Common myeloid progenitor, CD34-positive (primary cell): ENCODE data around the gene JMJD1C.
"Not testable (repeated sequence)": the region's sequence is repeated elsewhere in the genome, so short reads cannot be mapped to it uniquely, and the experiment has no call there.

Experiments
- CTCF ChIA-PET: fragments of 350-600 bp; sonication (Branson Sonifier 250); formaldehyde crosslinking; loops from one replicate; lab custom pipeline; 2021; ENCODE audit warnings: antibody characterized with exemption; lab: Charles Lee
- POLR2A ChIA-PET: fragments of 350-600 bp; sonication (Branson Sonifier 250); formaldehyde crosslinking; loops from one replicate; lab custom pipeline; 2021; ENCODE audit warnings: antibody characterized with exemption; lab: Charles Lee
- DNase-seq, 3 donors: peaks; one replicate each; pipeline versions ENCODE4 v3.0.0 to v3.0.0-alpha.2; 2013
- H3K27ac ChIP-seq, 2 experiments: 1 replicate in 1 of 2; 2 replicates in 1 of 2; pipeline ENCODE4 v1.7.0; 2013; ENCODE audit warnings: inconsistent platforms in 2 of 2, low read length in 2 of 2, mild to moderate bottlenecking in 2 of 2, low read depth in 1 of 2, moderate library complexity in 1 of 2; ENCODE audit not compliant: severe bottlenecking in 2 of 2, insufficient read depth in 1 of 2, poor library complexity in 1 of 2
- H3K27me3 ChIP-seq, 5 experiments: replicated peaks in 2 of 5; 1 replicate in 3 of 5; 2 replicates in 2 of 5; pipeline versions ENCODE4 v1.6.1 to v1.7.0; 2013; ENCODE audit warnings: low read length in 4 of 5, mild to moderate bottlenecking in 2 of 5, moderate library complexity in 2 of 5, inconsistent platforms in 1 of 5; ENCODE audit not compliant: insufficient read depth in 5 of 5, control insufficient read depth in 4 of 5
- H3K36me3 ChIP-seq, 4 experiments: 1 replicate in 2 of 4; 2 replicates in 2 of 4; pipeline versions ENCODE4 v1.6.1 to v1.7.0; 2013; ENCODE audit warnings: low read length in 3 of 4, control low read depth in 1 of 4, mild to moderate bottlenecking in 1 of 4; ENCODE audit not compliant: control insufficient read depth in 4 of 4, insufficient read depth in 4 of 4
- H3K4me1 ChIP-seq, 4 experiments: 1 replicate in 3 of 4; 2 replicates in 1 of 4; pipeline versions ENCODE4 v1.6.1 to v1.7.1; 2013; ENCODE audit warnings: low read length in 3 of 4, mild to moderate bottlenecking in 3 of 4, control low read depth in 1 of 4, inconsistent platforms in 1 of 4, moderate library complexity in 1 of 4; ENCODE audit not compliant: control insufficient read depth in 4 of 4, insufficient read depth in 4 of 4; ENCODE audit errors: control extremely low read depth in 1 of 4
- H3K4me3 ChIP-seq, 7 experiments: 1 replicate in 4 of 7; 2 replicates in 3 of 7; pipeline versions ENCODE4 v1.5.1 to v1.7.0; 2013; ENCODE audit warnings: mild to moderate bottlenecking in 7 of 7, low read length in 6 of 7, moderate library complexity in 6 of 7, inconsistent platforms in 2 of 7, low read depth in 2 of 7, control low read depth in 1 of 7; ENCODE audit not compliant: insufficient read depth in 4 of 7, control insufficient read depth in 1 of 7; ENCODE audit errors: extremely low read depth in 1 of 7
- H3K9me3 ChIP-seq, 5 experiments: 1 replicate in 4 of 5; 2 replicates in 1 of 5; pipeline versions ENCODE4 v1.6.1 to v1.7.1; 2013; ENCODE audit warnings: low read length in 4 of 5, mild to moderate bottlenecking in 2 of 5, inconsistent platforms in 1 of 5, low read depth in 1 of 5, moderate library complexity in 1 of 5; ENCODE audit not compliant: control insufficient read depth in 4 of 5, insufficient read depth in 2 of 5; ENCODE audit errors: control extremely low read depth in 1 of 5
- WGBS: methylation state at CpG from one replicate; pipeline ENCODE4 v1.1.5; 2013; ENCODE audit not compliant: insufficient coverage; 5-methylcytosine and 5-hydroxymethylcytosine counted together

Gene JMJD1C

DNA sequence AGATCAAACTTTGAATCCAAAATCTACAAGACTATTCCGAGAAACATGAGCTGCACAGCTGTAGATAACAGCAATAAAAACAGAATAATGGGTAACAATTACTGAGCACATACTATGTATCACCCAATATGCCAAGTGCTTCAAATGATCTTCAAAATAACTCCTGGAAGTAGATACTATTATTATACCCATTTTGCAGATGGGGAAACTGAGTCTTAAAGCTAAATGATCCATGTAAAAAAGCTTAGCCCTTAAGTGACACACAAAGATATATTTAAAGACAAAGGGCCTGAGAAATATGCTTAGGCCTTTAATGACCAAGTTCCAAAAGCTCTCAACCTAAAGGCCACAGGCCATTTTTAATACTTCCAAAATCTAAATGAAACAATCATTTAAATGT lies 37.1 kb upstream of the JMJD1C start:
- H3K4me1 ChIP-seq: peaks cover 0 to 8% (median 2%) of the 10 kb centered on the region in 4 experiments
- no peak for DNase-seq
- no CpG with 5 or more reads among the region's 1 CpG for WGBS
- ChIA-PET POLR2A (no interaction called here), CTCF (interaction anchor here (1.1 to 3.7 kb wide), 3 partner anchors 28 to 248 kb away, joined by 3 to 12 read pairs (median 3); no protein-coding TSS in a partner anchor)
- no peak overlapping the region for H3K4me3 ChIP-seq
- no peaks in the 10 kb centered on the region for H3K9me3 ChIP-seq
- no peaks in the 10 kb centered on the region for H3K27me3 ChIP-seq
- H3K27ac ChIP-seq: no peak overlapping the region
- peaks cover 0 to 3% (median 0%) of the 10 kb centered on the region in 4 experiments for H3K36me3 ChIP-seq

DNA sequence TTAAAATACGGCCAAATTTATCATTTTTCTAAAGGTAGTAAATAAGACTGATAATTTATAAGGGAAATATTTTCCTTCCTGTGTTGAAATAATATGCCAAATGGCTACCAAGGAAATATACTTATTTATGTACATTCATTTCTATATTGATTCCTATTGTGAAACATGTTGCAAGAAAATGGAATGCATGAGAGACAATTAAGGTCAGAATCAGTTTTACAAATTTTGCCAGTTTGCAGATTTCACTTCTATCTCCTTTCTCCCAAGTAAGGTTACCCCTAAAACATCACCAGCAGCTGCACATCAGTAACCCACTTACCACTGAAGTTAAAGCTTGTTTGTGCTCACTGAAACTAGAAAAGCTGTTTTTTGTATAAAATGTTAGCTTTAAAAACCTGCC lies 36.2 kb upstream of the JMJD1C start:
- CTCF ChIA-PET: interaction anchor here (1.1 to 1.7 kb wide), 2 partner anchors 13 to 247 kb away, joined by 3 to 4 read pairs; no protein-coding TSS in a partner anchor
- peaks cover 0 to 3% (median 0%) of the 10 kb centered on the region in 4 experiments for H3K36me3 ChIP-seq
- no peak overlapping the region for H3K4me3 ChIP-seq
- WGBS: no CpG with 5 or more reads among the region's 1 CpG
- no peak overlapping the region for H3K27ac ChIP-seq
- H3K9me3 ChIP-seq: no peaks in the 10 kb centered on the region
- no peaks in the 10 kb centered on the region for H3K27me3 ChIP-seq
- POLR2A ChIA-PET: no interaction called here
- DNase-seq: no peak
- H3K4me1 ChIP-seq: peaks cover 0 to 15% (median 3%) of the 10 kb centered on the region in 4 experiments

DNA sequence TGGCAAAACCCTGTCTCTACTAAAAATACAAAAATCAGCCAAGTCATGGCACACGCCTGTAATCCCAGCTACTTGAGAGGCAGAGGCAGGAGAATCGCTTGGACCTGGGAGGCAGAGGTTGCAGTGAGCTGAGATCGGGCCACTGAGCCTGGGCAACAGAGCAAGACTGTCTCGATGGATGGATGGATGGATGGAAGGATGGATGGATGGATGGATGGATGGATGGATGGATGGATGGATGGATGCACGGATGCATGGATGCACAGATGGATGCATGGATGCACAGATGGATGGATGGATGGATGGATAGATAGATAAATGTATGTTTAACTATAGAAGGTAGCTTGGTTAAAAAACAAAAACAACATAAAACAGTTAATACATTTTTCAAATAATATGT lies 34.8 kb upstream of the JMJD1C start:
- H3K4me1 ChIP-seq, H3K36me3 ChIP-seq, POLR2A ChIA-PET, H3K9me3 ChIP-seq, H3K4me3 ChIP-seq, DNase-seq, H3K27ac ChIP-seq, H3K27me3 ChIP-seq: not testable (repeated sequence)
- CTCF ChIA-PET: interaction anchor here (1.1 kb wide), 1 partner anchor 10 kb away, joined by 4 read pairs; no protein-coding TSS in a partner anchor
- 98% methylated on average over 5 of the region's 5 CpGs for WGBS

DNA sequence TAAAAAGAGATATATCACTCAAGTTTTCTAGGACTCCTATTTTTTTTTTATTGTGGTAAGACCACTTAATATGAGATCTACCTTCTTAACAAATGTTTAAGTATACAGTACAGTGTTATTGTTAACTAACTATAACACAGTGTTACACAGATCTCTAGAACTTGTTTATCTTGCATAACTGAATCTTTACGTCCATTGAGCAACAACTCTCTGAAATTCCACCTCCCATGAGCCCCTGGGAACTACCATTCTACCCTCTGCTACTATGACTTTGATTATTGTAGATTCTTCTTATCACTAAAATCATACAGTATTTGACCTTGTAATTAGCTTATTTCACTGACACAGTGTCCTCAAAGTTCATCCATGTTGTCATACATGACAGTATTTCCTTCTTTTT lies 32.9 kb upstream of the JMJD1C start:
- CTCF ChIA-PET: interaction anchor here (1.2 to 1.3 kb wide), 2 partner anchors 9 to 132 kb away, joined by 4 to 5 read pairs; no protein-coding TSS in a partner anchor
- Histone ChIP-seq H3K27ac (no peak overlapping the region), H3K36me3 (peaks cover 0 to 9% (median 0%) of the 10 kb centered on the region in 4 experiments), H3K9me3 (no peaks in the 10 kb centered on the region), H3K4me3 (no peak overlapping the region), H3K27me3 (no peaks in the 10 kb centered on the region), H3K4me1 (peaks cover 0 to 9% (median 1%) of the 10 kb centered on the region in 4 experiments)
- whole genome bisulfite sequencing: 100% methylated on average over 1 of the region's 1 CpG
- POLR2A ChIA-PET: no interaction called here
- DNase-seq: no peak

DNA sequence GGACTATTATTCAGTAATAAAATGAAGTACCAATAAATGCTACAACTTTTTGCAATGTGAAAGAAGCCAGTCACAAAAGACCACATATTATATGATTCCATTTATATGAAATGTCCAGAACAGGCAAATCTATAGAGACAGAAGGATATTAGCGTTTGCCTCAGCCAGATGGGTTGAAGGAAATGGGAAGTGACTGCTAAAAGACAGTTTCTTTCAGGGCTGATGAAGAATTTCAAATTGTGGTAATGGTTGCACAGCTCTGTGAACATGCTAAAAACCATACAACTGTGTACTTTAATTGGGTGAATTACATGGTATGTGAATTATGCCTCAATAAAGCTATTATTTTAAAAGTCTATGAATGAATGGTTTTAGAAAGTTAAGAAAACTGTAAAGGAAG lies 31.5 kb upstream of the JMJD1C start:
- WGBS: 60% methylated on average over 1 of the region's 1 CpG
- Histone ChIP-seq H3K27ac (no peak overlapping the region), H3K27me3 (no peaks in the 10 kb centered on the region), H3K4me3 (no peak overlapping the region), H3K36me3 (peaks cover 0 to 9% (median 0%) of the 10 kb centered on the region in 4 experiments), H3K9me3 (no peaks in the 10 kb centered on the region), H3K4me1 (peaks cover 0 to 9% (median 1%) of the 10 kb centered on the region in 4 experiments)
- CTCF ChIA-PET: no interaction called here
- POLR2A ChIA-PET: interaction anchor here (0.6 kb wide), 1 partner anchor 31 kb away, joined by 3 read pairs; no protein-coding TSS in a partner anchor
- DNase-seq: peak in 2 of 3 donors; percentile 39 to 48

DNA sequence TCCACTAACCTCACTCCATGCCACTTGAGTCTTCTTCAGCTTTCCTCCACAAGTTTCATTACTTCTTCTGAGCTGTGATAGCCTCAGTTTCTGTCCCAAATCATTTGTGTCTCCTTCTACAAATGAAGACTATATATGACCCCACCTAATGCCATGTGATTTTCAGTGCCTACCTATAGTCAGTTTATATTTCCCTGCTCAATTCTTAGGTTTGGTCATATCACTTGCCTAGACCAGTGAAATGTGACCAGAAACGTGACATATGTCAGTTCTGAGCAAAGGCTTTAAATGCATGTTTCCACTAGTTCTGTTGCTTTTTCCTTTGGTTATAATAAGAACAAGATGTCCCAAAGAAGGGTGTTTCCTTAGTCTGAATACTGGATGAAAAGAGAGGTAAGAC lies 30.8 kb upstream of the JMJD1C start:
- Histone ChIP-seq H3K27ac (no peak overlapping the region), H3K9me3 (no peaks in the 10 kb centered on the region), H3K4me3 (no peak overlapping the region), H3K36me3 (peaks cover 0 to 9% (median 0%) of the 10 kb centered on the region in 4 experiments), H3K4me1 (peaks cover 0 to 12% (median 1%) of the 10 kb centered on the region in 4 experiments), H3K27me3 (no peaks in the 10 kb centered on the region)
- ChIA-PET CTCF (interaction anchor here (1.0 kb wide), 1 partner anchor 20 kb away, joined by 3 read pairs; no protein-coding TSS in a partner anchor), POLR2A (no interaction called here)
- WGBS: 100% methylated on average over 1 of the region's 1 CpG
- no peak for DNase-seq

DNA sequence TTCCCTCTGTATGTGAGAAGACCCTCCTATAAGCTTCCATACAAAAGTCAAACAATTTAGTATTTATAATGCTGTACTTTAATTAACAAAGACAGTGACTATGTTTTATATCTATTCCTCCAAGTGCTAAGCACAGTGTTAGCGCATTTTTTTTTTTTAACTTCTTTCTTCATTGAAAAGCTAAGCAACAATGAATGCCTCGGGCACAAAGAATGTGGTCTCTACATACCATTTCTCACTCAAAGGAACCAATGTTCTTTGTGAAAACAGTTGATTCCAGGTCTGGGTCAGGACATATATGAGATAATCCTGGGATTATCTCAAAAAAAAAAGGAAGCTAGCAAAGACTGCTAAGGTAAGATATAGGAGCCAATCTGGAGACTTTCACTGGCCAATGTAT lies 29.2 kb upstream of the JMJD1C start:
- Histone ChIP-seq H3K4me3 (no peak overlapping the region), H3K36me3 (peaks cover 0 to 11% (median under 1%) of the 10 kb centered on the region in 4 experiments), H3K27me3 (no peaks in the 10 kb centered on the region), H3K9me3 (peaks cover 0 to 2% (median 0%) of the 10 kb centered on the region in 5 experiments), H3K4me1 (peaks cover 0 to 12% (median 1%) of the 10 kb centered on the region in 4 experiments), H3K27ac (no peak overlapping the region)
- no peak for DNase-seq
- CTCF ChIA-PET: no interaction called here
- WGBS: no CpG with 5 or more reads among the region's 2 CpGs
- POLR2A ChIA-PET: no interaction called here
